HG02588 (cell line): ENCODE results near the gene BRF1.

Experiments used
- ATAC-seq: cut with Tn5 transposase; IDR thresholded peaks from one replicate; pipeline ENCODE4 v1.9.1; 2021; ENCODE audit warnings: mild to moderate bottlenecking, moderate library complexity; ENCODE audit not compliant: unreplicated experiment

The BRF1 gene

DNA sequence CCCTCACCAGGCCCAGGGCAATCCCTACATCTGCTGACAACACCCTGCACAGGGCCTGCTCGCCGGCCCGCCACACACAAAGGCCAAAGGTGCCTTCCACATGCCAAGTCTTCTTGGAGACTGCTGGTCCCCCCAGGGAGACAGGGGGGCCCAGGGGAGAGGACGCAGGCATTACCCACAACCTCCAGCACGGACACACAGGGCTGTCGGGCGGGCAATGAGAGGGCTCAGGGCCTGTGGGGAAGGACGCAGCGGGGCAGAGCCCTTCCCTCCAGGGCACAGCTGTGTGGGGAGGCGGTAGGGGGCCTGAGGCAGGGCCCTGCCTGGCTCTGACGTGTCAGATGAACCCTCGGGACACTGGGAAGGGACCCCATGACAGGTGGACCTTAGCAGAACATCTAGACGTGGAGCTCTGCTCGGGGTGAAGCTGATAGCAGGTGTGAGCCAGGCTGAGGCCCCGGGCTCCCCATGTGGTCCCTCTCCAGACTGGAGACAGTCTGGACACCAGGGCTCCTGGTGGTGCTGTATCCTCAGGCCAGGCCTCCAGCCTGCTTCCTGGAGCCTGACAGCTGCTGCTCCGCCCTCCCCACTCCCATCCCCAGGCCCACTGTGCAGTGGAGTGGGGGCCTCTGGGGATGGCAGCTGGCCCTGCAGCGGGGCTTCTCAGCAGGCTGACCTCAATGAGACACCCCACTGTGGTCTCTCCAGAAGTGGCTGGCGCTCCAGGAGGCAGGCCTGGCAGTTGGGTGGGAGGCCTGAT, 88.1 kb downstream of the BRF1 start:
- no peak for ATAC-seq

GRCh38 chr14:105211758-105212089, 89.1 kb downstream of the BRF1 start:
- no peak for ATAC-seq

- no peak for ATAC-seq
These were observed 89.6 kb downstream of the BRF1 start for GRCh38 chr14:105211086-105211757.

DNA sequence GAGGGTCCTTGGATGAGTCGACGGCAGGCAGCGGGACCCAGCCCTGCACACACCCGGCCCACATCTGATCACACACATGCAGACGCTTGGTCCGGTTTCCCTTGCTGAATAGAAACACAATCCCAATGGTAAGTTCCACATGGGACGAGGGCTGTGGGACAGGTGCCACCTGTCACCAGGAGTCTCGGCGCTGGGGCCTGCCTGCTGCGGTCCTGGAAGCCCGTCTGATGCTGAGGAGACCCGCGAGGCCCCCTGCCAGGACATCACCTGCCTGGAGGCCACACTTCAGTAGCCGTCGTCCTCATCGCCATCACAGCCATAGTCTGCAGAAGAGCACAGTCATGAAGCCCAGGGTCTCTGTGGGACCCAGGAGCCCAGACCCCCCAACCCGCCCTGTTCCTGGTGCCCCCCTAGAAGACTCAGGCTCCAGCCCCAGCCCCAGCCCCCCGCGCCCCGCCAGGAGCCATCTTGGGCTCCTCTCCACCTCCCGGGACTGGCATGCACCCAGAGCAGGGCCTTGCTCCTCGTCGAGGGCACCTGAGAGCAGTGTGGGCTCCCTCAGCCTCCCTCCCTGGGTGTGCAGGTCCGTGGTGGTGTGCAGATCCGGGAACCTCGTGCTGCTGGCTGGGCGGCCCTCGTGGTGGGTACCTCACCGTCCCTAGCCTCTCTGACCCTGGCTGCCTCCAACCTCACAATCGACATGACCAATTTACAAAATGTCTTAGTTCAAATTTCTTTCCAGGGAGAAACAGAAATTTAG, 90.4 kb downstream of the BRF1 start:
- ATAC-seq, result no peak

DNA sequence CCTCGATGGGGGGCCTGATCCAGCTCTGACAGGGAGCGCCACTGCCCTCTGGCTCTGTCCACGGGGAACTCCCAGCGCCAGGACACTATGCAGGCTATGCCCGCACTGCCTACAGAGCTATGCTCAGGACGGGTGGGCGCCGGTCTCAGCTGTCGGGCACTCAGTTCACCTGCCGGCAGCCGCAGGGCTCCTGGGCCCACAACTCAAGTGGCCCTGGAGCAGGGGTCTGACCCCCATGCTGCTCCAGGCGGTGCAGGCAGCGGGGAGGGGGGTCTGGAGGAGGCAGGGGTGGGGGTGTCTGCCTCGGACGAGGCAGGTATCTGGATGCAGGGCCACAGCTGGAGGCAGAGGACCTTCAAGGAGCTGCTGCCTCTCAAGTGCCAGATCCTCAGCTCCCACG, 91.2 kb downstream of the BRF1 start:
- no peak for ATAC-seq

DNA sequence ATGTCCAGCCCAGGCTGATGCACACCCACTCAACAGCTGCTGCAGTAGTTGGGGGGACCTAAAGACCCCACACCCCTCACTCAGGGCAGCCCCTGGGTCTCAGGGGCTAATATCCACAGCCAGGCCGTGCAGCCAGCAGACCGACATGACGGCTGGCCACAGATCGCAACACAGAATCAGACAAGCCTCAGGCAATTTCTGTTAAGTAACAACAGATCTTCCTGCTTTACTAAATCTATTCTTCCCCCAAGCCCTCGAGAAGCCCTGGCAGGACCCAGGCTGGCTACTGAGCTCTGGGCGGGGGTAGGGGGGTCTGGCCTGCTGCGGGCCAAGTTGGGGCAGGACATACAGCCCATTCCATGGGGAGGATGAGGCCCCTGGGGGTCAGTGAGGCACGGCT, 91.7 kb downstream of the BRF1 start:
- no peak for ATAC-seq

- ATAC-seq, result no peak
These were observed 92.1 kb downstream of the BRF1 start for GRCh38 chr14:105208738-105209075.

DNA sequence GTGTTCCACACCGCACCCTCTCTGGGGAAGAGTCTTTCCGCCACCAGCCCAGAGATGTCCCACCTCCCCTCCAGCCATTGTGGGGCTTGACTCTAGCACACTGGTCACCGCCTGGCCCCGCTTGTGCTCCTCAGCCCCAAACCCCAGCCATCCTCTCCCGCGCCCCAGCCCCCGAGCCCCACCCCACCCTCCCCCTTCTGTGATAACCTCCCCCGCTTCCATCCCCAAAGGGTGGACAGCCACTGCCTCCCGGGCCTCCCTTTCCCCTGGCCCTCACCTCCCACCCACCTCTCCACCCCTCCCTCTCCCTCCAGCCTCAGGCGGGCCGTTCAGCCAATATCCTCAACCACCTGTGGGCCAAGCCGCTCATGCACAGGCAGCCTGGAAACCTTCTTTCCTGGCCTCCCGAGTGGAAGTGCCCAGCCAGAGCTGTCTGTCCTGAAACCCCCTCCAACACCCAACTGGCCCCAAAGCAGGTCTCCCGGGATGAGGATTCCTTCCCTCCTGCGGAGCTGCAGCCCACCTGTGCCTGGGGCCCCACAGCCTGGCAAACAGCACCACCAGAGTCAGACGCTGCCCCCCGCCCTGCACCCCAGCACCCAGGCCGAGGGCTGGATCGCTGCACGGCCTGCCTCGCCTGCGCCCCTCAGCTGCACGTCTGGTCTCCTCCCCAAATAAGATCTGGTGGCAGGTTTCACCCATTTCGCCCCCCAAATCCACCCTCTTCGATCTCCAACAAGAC, 92.6 kb downstream of the BRF1 start:
- no peak for ATAC-seq

GRCh38 chr14:105207460-105207901, 93.3 kb downstream of the BRF1 start:
- no peak for ATAC-seq

GRCh38 chr14:105206873-105207272, 93.9 kb downstream of the BRF1 start:
- no peak for ATAC-seq

GRCh38 chr14:105205673-105206208, 95.1 kb downstream of the BRF1 start:
- no peak for ATAC-seq

DNA sequence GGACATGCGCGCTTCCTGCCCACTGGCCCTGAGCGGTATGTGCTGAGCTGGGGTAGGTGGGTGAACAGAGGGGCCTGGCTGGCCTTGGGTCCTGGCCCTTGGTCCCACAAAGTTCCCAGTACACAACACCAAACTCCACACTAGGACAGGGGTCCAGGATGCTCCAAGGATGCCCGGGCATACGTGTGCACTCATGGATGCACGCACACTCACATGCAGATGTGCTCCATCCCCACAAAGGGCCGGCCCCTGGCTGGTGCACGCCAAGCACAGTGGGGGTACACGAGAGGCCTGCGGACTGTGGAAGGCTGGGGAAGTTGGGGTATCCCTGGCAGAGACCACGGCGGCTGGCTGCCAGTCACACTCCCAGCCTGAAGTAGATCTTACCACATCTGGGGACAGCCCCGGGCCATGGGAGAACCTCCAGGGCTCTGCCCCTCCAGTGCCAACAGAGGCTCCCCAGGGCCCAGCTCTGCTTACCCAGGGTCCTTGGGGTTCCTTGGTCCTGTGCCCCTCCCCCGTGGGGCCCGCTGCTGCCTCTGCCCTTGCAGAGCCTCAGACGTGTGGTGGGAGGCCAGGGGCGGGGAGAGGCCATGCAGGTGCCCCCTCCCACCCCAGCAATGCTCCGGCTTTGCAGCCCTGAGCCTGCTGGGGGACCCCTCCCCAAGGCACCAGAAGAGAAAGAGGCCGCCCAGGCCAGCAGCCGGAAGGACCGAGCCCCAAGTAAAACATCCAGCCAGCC, 95.7 kb downstream of the BRF1 start:
- ATAC-seq, result no peak

DNA sequence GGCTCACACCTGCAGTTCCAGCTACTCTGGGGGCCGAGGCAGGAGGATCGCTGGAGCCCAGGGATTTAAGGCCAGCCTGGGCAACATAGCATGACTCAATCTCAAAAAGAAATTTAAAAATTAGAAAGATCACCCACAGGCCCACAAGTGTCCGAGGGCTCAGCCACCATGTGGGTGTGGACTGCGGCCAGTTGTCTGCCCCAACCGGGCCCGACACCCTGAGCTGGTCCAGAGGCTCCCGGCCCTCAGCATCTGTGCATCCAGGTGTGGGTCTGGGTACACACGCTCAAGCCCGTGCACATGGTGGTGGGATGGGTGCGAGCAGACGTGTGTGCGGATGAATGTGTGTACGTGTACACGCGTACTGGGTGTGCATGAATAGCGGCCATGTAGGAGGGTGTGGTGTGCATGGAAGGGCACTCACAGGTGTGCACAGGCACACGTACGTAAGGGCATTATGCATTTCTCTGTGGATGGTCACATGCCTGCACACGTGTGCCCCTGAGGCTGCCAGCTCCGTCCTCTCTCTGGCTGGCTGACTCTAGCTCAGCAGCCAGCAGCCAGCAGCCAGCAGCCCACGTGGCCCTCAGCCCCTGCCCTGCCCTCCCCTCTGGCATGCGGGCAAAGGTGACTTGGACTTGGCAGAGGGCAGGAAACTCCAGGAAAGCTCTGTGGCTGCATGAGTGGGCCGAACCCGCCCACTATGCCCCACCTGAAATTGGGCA, 96.4 kb downstream of the BRF1 start:
- no peak for ATAC-seq

DNA sequence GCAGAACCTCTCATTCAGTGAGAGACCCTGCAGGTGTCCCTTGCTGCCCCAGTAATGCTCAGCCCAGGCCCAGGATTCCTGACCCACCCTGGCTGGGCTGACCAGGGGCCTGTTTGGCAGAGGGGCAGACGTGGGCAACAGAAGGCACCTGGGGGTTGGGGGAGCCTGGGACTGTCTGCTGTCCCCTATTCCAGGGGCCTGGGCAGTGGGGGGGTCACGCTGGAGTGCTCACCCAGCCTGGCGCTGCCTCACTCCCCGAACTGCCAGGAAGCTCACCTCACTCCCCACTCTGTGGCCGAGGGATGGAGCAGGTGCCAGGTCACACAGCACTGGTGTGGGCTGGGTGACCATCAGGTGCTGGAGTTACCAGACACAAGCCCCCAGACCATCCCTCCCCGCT, 97.1 kb downstream of the BRF1 start:
- ATAC-seq, result no peak

DNA sequence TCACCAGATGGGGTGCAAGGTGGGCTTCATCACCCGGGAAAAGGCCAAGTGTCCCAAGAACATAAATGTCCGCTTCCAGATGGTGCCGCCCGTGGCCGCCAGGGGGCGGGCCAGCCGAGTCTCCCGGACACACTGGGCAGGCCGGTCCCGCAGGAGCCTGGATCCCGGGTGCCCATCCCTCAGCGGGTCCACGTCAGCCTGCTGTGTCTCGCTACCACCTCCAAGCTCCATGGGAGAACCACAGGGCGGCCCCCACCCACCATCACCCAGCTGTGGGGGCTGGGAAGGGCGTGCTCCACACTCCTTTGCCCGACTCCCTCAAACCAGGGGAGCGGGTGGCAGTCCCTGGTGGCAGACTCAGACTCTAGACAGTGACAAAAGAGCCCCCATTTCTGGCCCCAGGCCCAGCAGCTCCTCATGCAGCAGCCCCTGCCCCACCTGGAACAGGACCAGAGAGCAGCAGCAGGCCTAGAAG, 97.7 kb downstream of the BRF1 start:
- no peak for ATAC-seq

- no peak for ATAC-seq
These were observed 98.8 kb downstream of the BRF1 start for GRCh38 chr14:105201925-105202513.

GRCh38 chr14:105201156-105201924, 99.5 kb downstream of the BRF1 start:
- no peak for ATAC-seq

GRCh38 chr14:105200641-105201040, 100.2 kb downstream of the BRF1 start:
- no peak for ATAC-seq
